Esophagus muscularis mucosa (tissue), 3 donors: ENCODE results near the gene SSR1.

ENCODE experiments used
- EP300 ChIP-seq: sonication (generic); formaldehyde crosslinking; IDR thresholded peaks from one replicate; pipeline ENCODE4 v1.6.1; 2017; ENCODE audit warnings: antibody characterized with exemption
- POLR2AphosphoS5 ChIP-seq, 2 donors: sonication (generic); formaldehyde crosslinking; IDR thresholded peaks; one replicate each; pipeline ENCODE4 v1.6.1; 2017; ENCODE audit warnings: antibody characterized with exemption in 2 of 2

GRCh38 chr6:7325750-7326149, 12.8 kb upstream of the SSR1 start:
- TF ChIP-seq POLR2AphosphoS5 (IDR thresholded peaks at IDR 0.05) (no peak), EP300 (no peak)
